SK-N-SH (cell line): Measurements from ENCODE around the gene ZNF185. TPM values are rescaled to one million over a fixed set of nuclear protein-coding genes. Genes with fewer than 3 reads are reported as not detected.

ENCODE experiments used
- CTCF ChIA-PET: fragments of 300-600, 350-600 bp; formaldehyde crosslinking; extraction: SDS; loops from one replicate; lab custom pipeline; 2021; lab: Yijun Ruan, JAX
- POLR2A ChIA-PET: fragments of 350-600 bp; sonication (Branson Sonifier 250); formaldehyde crosslinking; extraction: SDS; loops from one replicate; lab custom pipeline; 2020; ENCODE audit warnings: antibody characterized with exemption, inconsistent platforms; lab: Yijun Ruan, JAX
- DNase-seq: peaks from one replicate; pipeline ENCODE4 v3.0.0; 2012
- H2AFZ ChIP-seq: fragments of 200-600 bp; sonication (generic); 2 replicates; pipeline ENCODE4 v1.8.1; 2016; ENCODE audit warnings: antibody characterized with exemption, mild to moderate bottlenecking, low read depth
- H3F3A ChIP-seq: fragments of 200-600 bp; sonication (generic); replicated peaks from 2 replicates; pipeline ENCODE3; 2016; ENCODE audit warnings: antibody characterized with exemption, mild to moderate bottlenecking; ENCODE audit not compliant: insufficient read depth
- H3K27ac ChIP-seq, 2 experiments: fragments of 200-500 bp in 1 of 2; fragments of 200-600 bp in 1 of 2; sonication (Bioruptor generic) in 1 of 2; sonication (generic), shearing (Covaris generic) in 1 of 2; 2 replicates each; pipeline versions ENCODE4 v1.5.1 to v1.6.1; 2014 to 2016; ENCODE audit warnings: low read depth in 2 of 2, inconsistent platforms in 1 of 2, low read length in 1 of 2, mild to moderate bottlenecking in 1 of 2, mixed read lengths in 1 of 2
- H3K27me3 ChIP-seq: fragments of 200-600 bp; sonication (generic), shearing (Covaris generic); 2 replicates; pipeline ENCODE4 v1.6.1; 2016; ENCODE audit warnings: mixed run types; ENCODE audit not compliant: insufficient read depth
- H3K36me3 ChIP-seq, 2 experiments: fragments of 200-500 bp in 1 of 2; fragments of 200-600 bp in 1 of 2; sonication (Bioruptor generic) in 1 of 2; sonication (generic) in 1 of 2; replicated peaks in 1 of 2; 2 replicates each; pipeline versions ENCODE3 to v1.5.1; 2014 to 2016; ENCODE audit warnings: low read length in 1 of 2, mild to moderate bottlenecking in 1 of 2; ENCODE audit not compliant: insufficient read depth in 2 of 2, control insufficient read depth in 1 of 2
- H3K4me1 ChIP-seq, 2 experiments: fragments of 200-500 bp in 1 of 2; fragments of 200-600 bp in 1 of 2; sonication (Bioruptor generic) in 1 of 2; sonication (generic), shearing (Covaris generic) in 1 of 2; 2 replicates each; pipeline versions ENCODE4 v1.5.1 to v1.6.1; 2014 to 2016; ENCODE audit warnings: low read depth in 1 of 2, low read length in 1 of 2, mixed run types in 1 of 2; ENCODE audit not compliant: insufficient read depth in 2 of 2, control insufficient read depth in 1 of 2
- H3K4me2 ChIP-seq: fragments of 200-600 bp; sonication (generic), shearing (Covaris generic); 2 replicates; pipeline ENCODE4 v1.6.1; 2017; ENCODE audit warnings: mixed run types
- H3K4me3 ChIP-seq, 2 experiments: fragments of 200-500 bp in 1 of 2; fragments of 200-600 bp in 1 of 2; sonication (Bioruptor generic) in 1 of 2; sonication (generic), shearing (Covaris generic) in 1 of 2; 2 replicates each; pipeline versions ENCODE4 v1.5.1 to v1.8.1; 2014 to 2016; ENCODE audit warnings: low read depth in 2 of 2, inconsistent platforms in 1 of 2, low read length in 1 of 2, mild to moderate bottlenecking in 1 of 2, mixed read lengths in 1 of 2, moderate library complexity in 1 of 2
- H3K79me2 ChIP-seq: fragments of 200-600 bp; sonication (generic); 2 replicates; pipeline ENCODE4 v1.8.1; 2017; ENCODE audit warnings: mild to moderate bottlenecking; ENCODE audit not compliant: insufficient read depth
- H3K9ac ChIP-seq: fragments of 200-600 bp; sonication (generic); 2 replicates; pipeline ENCODE4 v1.6.1; 2017; ENCODE audit warnings: mixed run types
- H3K9me2 ChIP-seq: fragments of 200-600 bp; sonication (generic); 2 replicates; pipeline ENCODE4 v1.6.1; 2017; ENCODE audit warnings: mixed run types
- H3K9me3 ChIP-seq: fragments of 200-600 bp; sonication (generic); 2 replicates; pipeline ENCODE4 v1.6.1; 2017; ENCODE audit warnings: mixed run types, mild to moderate bottlenecking, moderate library complexity
- H4K20me1 ChIP-seq: fragments of 200-600 bp; sonication (generic); 2 replicates; pipeline ENCODE4 v1.6.1; 2017; ENCODE audit warnings: mild to moderate bottlenecking, mixed run types; ENCODE audit not compliant: insufficient read depth
- ELF1 ChIP-seq: IDR thresholded peaks from 2 replicates; pipeline ENCODE4 v1.4.0; 2012
- EP300 ChIP-seq, 2 experiments: IDR thresholded peaks; 2 replicates each; pipeline versions ENCODE4 v1.4.0 to v1.6.1; 2012; ENCODE audit warnings: borderline replicate concordance in 1 of 2, low read depth in 1 of 2, low read length in 1 of 2
- EZH2phosphoT487 ChIP-seq: fragments of 200-600 bp; sonication (generic); IDR thresholded peaks from 2 replicates; pipeline ENCODE4 v1.6.1; 2017; ENCODE audit warnings: low read depth, mixed run types, mild to moderate bottlenecking, antibody characterized with exemption, moderate library complexity, borderline replicate concordance
- FOSL2 ChIP-seq: IDR thresholded peaks from 2 replicates; pipeline ENCODE4 v1.4.0; 2012; ENCODE audit warnings: low read depth, mild to moderate bottlenecking, moderate library complexity, borderline replicate concordance
- FOXM1 ChIP-seq: IDR thresholded peaks from 2 replicates; pipeline ENCODE4 v1.4.0; 2012; ENCODE audit warnings: low read depth, mild to moderate bottlenecking
- JUND ChIP-seq: IDR thresholded peaks from 2 replicates; pipeline ENCODE4 v1.4.0; 2012
- MAX ChIP-seq: IDR thresholded peaks from 2 replicates; pipeline ENCODE4 v1.4.0; 2012; ENCODE audit warnings: low read depth
- PBX3 ChIP-seq: IDR thresholded peaks from 2 replicates; pipeline ENCODE4; 2012
- POLR2AphosphoS5 ChIP-seq: IDR thresholded peaks from 2 replicates; pipeline ENCODE4 v1.6.1; 2012; ENCODE audit warnings: low read depth, low read length
- RAD21 ChIP-seq: IDR thresholded peaks from 2 replicates; pipeline ENCODE4 v1.6.1; 2012; ENCODE audit warnings: mild to moderate bottlenecking, low read length
- REST ChIP-seq: IDR thresholded peaks from 2 replicates; pipeline ENCODE4 v1.6.1; 2012; ENCODE audit warnings: mild to moderate bottlenecking, low read depth, low read length, moderate library complexity
- SIN3A ChIP-seq: IDR thresholded peaks from 2 replicates; pipeline ENCODE4 v1.6.1; 2012; ENCODE audit warnings: low read depth, mild to moderate bottlenecking, low read length, moderate library complexity, borderline replicate concordance
- TCF12 ChIP-seq: IDR thresholded peaks from 2 replicates; pipeline ENCODE4 v1.4.0; 2012
- TEAD4 ChIP-seq: IDR thresholded peaks from 2 replicates; pipeline ENCODE4 v1.4.0; 2012; ENCODE audit warnings: mild to moderate bottlenecking, borderline replicate concordance; ENCODE audit not compliant: insufficient read depth
- USF2 ChIP-seq: fragments of 150-350 bp; IDR thresholded peaks from 2 replicates; pipeline ENCODE4 v1.6.1; 2017; ENCODE audit warnings: antibody characterized with exemption, low read length, low read depth, borderline replicate concordance
- YY1 ChIP-seq: IDR thresholded peaks from 2 replicates; pipeline ENCODE4 v1.4.0; 2012; ENCODE audit warnings: low read depth, mild to moderate bottlenecking
- WGBS: methylation state at CpG from one replicate; pipeline ENCODE4 v1.1.6; 2017; ENCODE audit warnings: low lambda C conversion rate; 5-methylcytosine and 5-hydroxymethylcytosine counted together
- polyA plus RNA-seq, 3 experiments: library from polyadenylated mRNA; depleted of rRNA; stranded (reverse); fragments of >200 nt; gene quantifications; 2 replicates each; pipeline ENCODE4 v1.2.3, GENCODE V29; 2012

The ZNF185 gene
- polyA plus RNA-seq, 1 of the 3 experiments (the other 2 are of a cell fraction): 10.3 TPM

- 92% methylated on average over 6 of the region's 6 CpGs for WGBS
- CTCF ChIA-PET: no interaction called here
Measured at GRCh38 chrX:152861826-152862225, 36.0 kb upstream of the ZNF185 start.

DNA sequence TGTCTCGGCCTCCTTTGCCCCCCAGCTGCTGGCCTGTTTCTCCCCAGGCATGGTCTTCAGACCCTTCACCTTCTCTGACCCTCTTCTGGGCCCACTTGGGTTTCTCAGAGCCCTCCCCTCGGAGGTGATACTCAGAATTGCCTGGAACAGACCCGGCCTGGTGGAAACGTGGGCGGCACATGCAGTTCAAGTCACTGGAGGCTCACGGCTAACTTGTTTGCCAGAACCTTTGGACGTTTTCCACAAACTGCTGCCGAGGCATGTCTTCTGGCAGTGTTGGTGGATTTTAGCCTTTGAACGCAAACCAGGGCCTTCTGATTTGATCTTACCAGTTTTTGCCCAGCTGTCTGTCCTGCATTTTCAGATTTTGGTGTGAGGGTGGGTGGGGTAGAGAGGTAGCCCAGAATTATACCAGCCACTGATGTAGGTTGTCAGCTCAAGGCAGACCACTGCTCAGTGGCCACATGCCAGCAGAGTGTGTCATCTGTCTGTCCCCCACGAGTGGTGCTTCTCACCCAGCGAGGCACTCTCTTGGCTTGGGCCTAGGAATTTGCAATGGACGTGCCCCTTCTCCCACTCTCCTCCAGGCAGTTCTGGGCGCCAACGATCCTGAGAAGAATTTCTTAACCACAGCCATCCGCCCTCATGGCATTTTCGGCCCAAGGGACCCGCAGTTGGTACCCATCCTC lies 32.5 kb upstream of the ZNF185 start:
- H3K79me2 ChIP-seq: no peaks in the 10 kb centered on the region
- peaks cover 6 to 71% of the 10 kb centered on the region in 2 experiments for H3K36me3 ChIP-seq
- no peak overlapping the region for H3K4me2 ChIP-seq
- H2AFZ ChIP-seq: no peak overlapping the region
- H3K9ac ChIP-seq: no peak overlapping the region
- no peaks in the 10 kb centered on the region for H3K9me3 ChIP-seq
- no peak for TF ChIP-seq USF2
- ChIA-PET CTCF (no interaction called here), POLR2A (no interaction called here)
- no peak for DNase-seq
- no peaks in the 10 kb centered on the region for H3K9me2 ChIP-seq
- no peak overlapping the region for H3K4me3 ChIP-seq
- no peaks in the 10 kb centered on the region for H3K27me3 ChIP-seq
- no peak overlapping the region for H3K27ac ChIP-seq
- no peaks in the 10 kb centered on the region for H3K4me1 ChIP-seq
- no peaks in the 10 kb centered on the region for H3F3A ChIP-seq
- H4K20me1 ChIP-seq: no peaks in the 10 kb centered on the region
- 91% methylated on average over 14 of the region's 17 CpGs for WGBS

More at GRCh38 chrX:152861826-152862225, 36.0 kb upstream of the ZNF185 start:
- H3K36me3 ChIP-seq: peaks cover 6 to 70% of the 10 kb centered on the region in 2 experiments
- POLR2A ChIA-PET: no interaction called here
- no peaks in the 10 kb centered on the region for H3K4me1 ChIP-seq
- H3F3A ChIP-seq: no peaks in the 10 kb centered on the region
- H3K27ac ChIP-seq: no peak overlapping the region
- no peak overlapping the region for H3K9ac ChIP-seq
- TF ChIP-seq FOXM1: no peak
- no peak for TF ChIP-seq PBX3
- TF ChIP-seq YY1: no peak
- no peak for TF ChIP-seq TEAD4
- TF ChIP-seq POLR2AphosphoS5: no peak
- TF ChIP-seq ELF1: no peak
- TF ChIP-seq EZH2phosphoT487: no peak
- TF ChIP-seq FOSL2: no peak
- DNase-seq: no peak
- no peak overlapping the region for H3K4me2 ChIP-seq
- H3K79me2 ChIP-seq: no peaks in the 10 kb centered on the region
- H3K9me2 ChIP-seq: no peaks in the 10 kb centered on the region
- no peaks in the 10 kb centered on the region for H3K27me3 ChIP-seq
- H2AFZ ChIP-seq: no peak overlapping the region
- H3K9me3 ChIP-seq: no peaks in the 10 kb centered on the region
- no peaks in the 10 kb centered on the region for H4K20me1 ChIP-seq
- H3K4me3 ChIP-seq: no peak overlapping the region

DNA sequence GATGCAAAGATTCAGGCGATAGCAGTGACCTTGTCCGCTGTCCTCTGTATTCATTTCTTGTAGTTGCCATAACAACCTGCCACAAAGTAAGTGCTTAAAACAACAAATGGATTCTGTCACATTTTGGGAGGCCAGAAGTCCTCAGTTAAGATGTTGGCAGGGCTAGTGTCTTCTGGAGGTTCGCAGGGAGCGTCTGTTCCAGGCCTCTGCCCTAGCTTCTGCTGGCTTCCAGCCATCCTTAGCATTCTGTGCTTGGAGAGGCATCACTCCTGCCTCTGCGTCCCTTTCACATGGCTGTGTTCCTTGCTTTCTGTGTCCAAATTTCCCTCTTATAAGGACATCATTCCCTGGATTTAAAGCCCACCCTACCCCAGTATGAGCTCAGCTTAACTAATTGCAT lies 31.5 kb upstream of the ZNF185 start:
- no peaks in the 10 kb centered on the region for H3K9me3 ChIP-seq
- ChIA-PET CTCF (no interaction called here), POLR2A (no interaction called here)
- H3F3A ChIP-seq: no peaks in the 10 kb centered on the region
- H3K27ac ChIP-seq: no peak overlapping the region
- no peaks in the 10 kb centered on the region for H3K79me2 ChIP-seq
- no peak overlapping the region for H2AFZ ChIP-seq
- H3K9ac ChIP-seq: no peak overlapping the region
- H4K20me1 ChIP-seq: no peaks in the 10 kb centered on the region
- DNase-seq: no peak
- no peaks in the 10 kb centered on the region for H3K4me1 ChIP-seq
- peaks cover 6 to 68% of the 10 kb centered on the region in 2 experiments for H3K36me3 ChIP-seq
- H3K9me2 ChIP-seq: no peaks in the 10 kb centered on the region
- no peak overlapping the region for H3K4me2 ChIP-seq
- H3K4me3 ChIP-seq: no peak overlapping the region
- no peaks in the 10 kb centered on the region for H3K27me3 ChIP-seq
- WGBS: 93% methylated on average over 5 of the region's 5 CpGs
- TF ChIP-seq REST: no peak
- no peak for TF ChIP-seq MAX
- TF ChIP-seq TEAD4: no peak
- no peak for TF ChIP-seq TCF12
- no peak for TF ChIP-seq EP300 (IDR thresholded peaks at IDR 0.05; ENCODE audit: borderline replicate concordance in 1 of 2, low read depth in 1 of 2, low read length in 1 of 2)
- TF ChIP-seq RAD21: no peak
- no peak for TF ChIP-seq EZH2phosphoT487
- no peak for TF ChIP-seq ELF1
- TF ChIP-seq SIN3A: no peak
- no peak for TF ChIP-seq YY1
- no peak for TF ChIP-seq JUND
- TF ChIP-seq FOXM1: no peak
